IPS DF 6.9 (cell line): Measurements from ENCODE around the gene WDR82.
"Not testable (repeated sequence)": the region's sequence is repeated elsewhere in the genome, so short reads cannot be mapped to it uniquely, and the experiment has no call there.

Source experiments
- DNase-seq: peaks from one replicate; pipeline ENCODE4 v3.0.0-alpha.2; 2013; ENCODE audit warnings: low read depth, low spot score
- H3K27ac ChIP-seq: one replicate; pipeline ENCODE4 v1.5.1; 2013; ENCODE audit warnings: low read length, control low read depth
- H3K27me3 ChIP-seq: 2 replicates; pipeline ENCODE4 v1.6.1; 2013; ENCODE audit warnings: mild to moderate bottlenecking, low read length; ENCODE audit not compliant: control insufficient read depth, insufficient read depth
- H3K36me3 ChIP-seq: 2 replicates; pipeline ENCODE4 v1.6.1; 2013; ENCODE audit warnings: low read length; ENCODE audit not compliant: control insufficient read depth, insufficient read depth
- H3K4me1 ChIP-seq: 2 replicates; pipeline ENCODE4 v1.6.1; 2013; ENCODE audit warnings: low read length; ENCODE audit not compliant: control insufficient read depth, insufficient read depth
- H3K4me3 ChIP-seq: 2 replicates; pipeline ENCODE4 v1.5.1; 2013; ENCODE audit warnings: mild to moderate bottlenecking, low read length
- H3K9me3 ChIP-seq: 2 replicates; pipeline ENCODE4 v1.6.1; 2013; ENCODE audit warnings: low read length, inconsistent platforms; ENCODE audit not compliant: control insufficient read depth, insufficient read depth
- WGBS: extraction: QIAGEN DNeasy Blood & Tissue Kit; methylation state at CpG from one replicate; pipeline ENCODE4 v1.1.7; 2013; ENCODE audit warnings: mixed read lengths, missing lambda C conversion rate; ENCODE audit not compliant: insufficient read length, insufficient coverage; 5-methylcytosine and 5-hydroxymethylcytosine counted together

Gene WDR82

GRCh38 chr3:52288674-52289073 is 10.2 kb upstream of the WDR82 start:
- Histone ChIP-seq H3K27me3 (no peaks in the 10 kb centered on the region), H3K9me3 (no peaks in the 10 kb centered on the region), H3K4me1 (no peaks in the 10 kb centered on the region), H3K36me3 (no peaks in the 10 kb centered on the region), H3K27ac (no peak overlapping the region), H3K4me3 (no peak overlapping the region)
- no peak for DNase-seq
- no CpG with 5 or more reads among the region's 6 CpGs for WGBS

GRCh38 chr3:52286777-52287110 is 8.3 kb upstream of the WDR82 start:
- no peaks in the 10 kb centered on the region for H3K27me3 ChIP-seq
- no peaks in the 10 kb centered on the region for H3K9me3 ChIP-seq
- no peaks in the 10 kb centered on the region for H3K4me1 ChIP-seq
- no peak overlapping the region for H3K27ac ChIP-seq
- peak overlapping the region; percentile 92; the same call in 1 of the 2 replicates for H3K4me3 ChIP-seq
- no CpG with 5 or more reads among the region's 8 CpGs for WGBS
- H3K36me3 ChIP-seq: no peaks in the 10 kb centered on the region
- DNase-seq: no peak

GRCh38 chr3:52284051-52284450 is 5.6 kb upstream of the WDR82 start:
- H3K36me3 ChIP-seq, DNase-seq, H3K4me3 ChIP-seq, H3K27ac ChIP-seq, H3K9me3 ChIP-seq, H3K27me3 ChIP-seq, H3K4me1 ChIP-seq: not testable (repeated sequence)
- no CpG with 5 or more reads among the region's 4 CpGs for WGBS

GRCh38 chr3:52283306-52283705 is 4.9 kb upstream of the WDR82 start:
- no peaks in the 10 kb centered on the region for H3K36me3 ChIP-seq
- no CpG with 5 or more reads among the region's 1 CpG for WGBS
- no peak for DNase-seq
- no peaks in the 10 kb centered on the region for H3K27me3 ChIP-seq
- H3K4me1 ChIP-seq: no peaks in the 10 kb centered on the region
- H3K4me3 ChIP-seq: no peak overlapping the region
- H3K9me3 ChIP-seq: no peaks in the 10 kb centered on the region
- H3K27ac ChIP-seq: no peak overlapping the region

GRCh38 chr3:52281981-52282801 is 3.7 kb upstream of the WDR82 start:
- Histone ChIP-seq H3K36me3 (no peaks in the 10 kb centered on the region), H3K27ac (no peak overlapping the region), H3K4me1 (no peaks in the 10 kb centered on the region), H3K9me3 (no peaks in the 10 kb centered on the region), H3K4me3 (no peak overlapping the region), H3K27me3 (no peaks in the 10 kb centered on the region)
- no peak for DNase-seq
- no CpG with 5 or more reads among the region's 8 CpGs for WGBS

- Histone ChIP-seq H3K4me3 (no peak overlapping the region), H3K27ac (no peak overlapping the region)
- DNase-seq: no peak
Measured at GRCh38 chr3:52280050-52280461, 1.6 kb upstream of the WDR82 start.

GRCh38 chr3:52279596-52279995 is 1.1 kb upstream of the WDR82 start:
- Histone ChIP-seq H3K9me3 (no peaks in the 10 kb centered on the region), H3K4me1 (no peaks in the 10 kb centered on the region), H3K27ac (no peak overlapping the region), H3K4me3 (no peak overlapping the region), H3K27me3 (no peaks in the 10 kb centered on the region), H3K36me3 (no peaks in the 10 kb centered on the region)
- WGBS: no CpG with 5 or more reads among the region's 2 CpGs
- DNase-seq: no peak

More at GRCh38 chr3:52280050-52280461, 1.6 kb upstream of the WDR82 start:
- Histone ChIP-seq H3K36me3 (no peaks in the 10 kb centered on the region), H3K4me1 (no peaks in the 10 kb centered on the region), H3K27me3 (no peaks in the 10 kb centered on the region), H3K9me3 (no peaks in the 10 kb centered on the region)
- WGBS: no CpG with 5 or more reads among the region's 6 CpGs

- WGBS: no CpG with 5 or more reads among the region's 54 CpGs
- Histone ChIP-seq H3K36me3 (no peaks in the 10 kb centered on the region), H3K27me3 (no peaks in the 10 kb centered on the region), H3K4me3 (peak overlapping the region; percentile 85), H3K9me3 (no peaks in the 10 kb centered on the region), H3K4me1 (no peaks in the 10 kb centered on the region), H3K27ac (no peak overlapping the region)
- no peak for DNase-seq
Measured at GRCh38 chr3:52277972-52278509, 408 bp downstream of the WDR82 start.

- no peak for DNase-seq
- Histone ChIP-seq H3K27me3 (no peaks in the 10 kb centered on the region), H3K4me1 (no peaks in the 10 kb centered on the region), H3K9me3 (no peaks in the 10 kb centered on the region), H3K4me3 (peak overlapping the region; percentile 85; the same call in 1 of the 2 replicates), H3K36me3 (no peaks in the 10 kb centered on the region), H3K27ac (no peak overlapping the region)
- no CpG with 5 or more reads among the region's 28 CpGs for WGBS
Measured at GRCh38 chr3:52277071-52277964, 1.1 kb downstream of the WDR82 start.

- no CpG with 5 or more reads among the region's 18 CpGs for WGBS
- H3K36me3 ChIP-seq, DNase-seq, H3K27ac ChIP-seq, H3K27me3 ChIP-seq, H3K4me3 ChIP-seq, H3K9me3 ChIP-seq, H3K4me1 ChIP-seq: not testable (repeated sequence)
Measured at GRCh38 chr3:52274781-52275180, 3.7 kb downstream of the WDR82 start.
